Activated CD8-positive, alpha-beta memory T cell treated with anti-CD3 and anti-CD28 coated beads for 48 hours (primary cell): ENCODE data around the gene LDLRAD3.

ENCODE experiments used
- DNase-seq, 3 experiments: peaks; one replicate each; pipeline ENCODE4 v3.0.0-alpha.2; 2020; ENCODE audit warnings: low read depth in 2 of 3, low spot score in 2 of 3

The LDLRAD3 gene

DNA sequence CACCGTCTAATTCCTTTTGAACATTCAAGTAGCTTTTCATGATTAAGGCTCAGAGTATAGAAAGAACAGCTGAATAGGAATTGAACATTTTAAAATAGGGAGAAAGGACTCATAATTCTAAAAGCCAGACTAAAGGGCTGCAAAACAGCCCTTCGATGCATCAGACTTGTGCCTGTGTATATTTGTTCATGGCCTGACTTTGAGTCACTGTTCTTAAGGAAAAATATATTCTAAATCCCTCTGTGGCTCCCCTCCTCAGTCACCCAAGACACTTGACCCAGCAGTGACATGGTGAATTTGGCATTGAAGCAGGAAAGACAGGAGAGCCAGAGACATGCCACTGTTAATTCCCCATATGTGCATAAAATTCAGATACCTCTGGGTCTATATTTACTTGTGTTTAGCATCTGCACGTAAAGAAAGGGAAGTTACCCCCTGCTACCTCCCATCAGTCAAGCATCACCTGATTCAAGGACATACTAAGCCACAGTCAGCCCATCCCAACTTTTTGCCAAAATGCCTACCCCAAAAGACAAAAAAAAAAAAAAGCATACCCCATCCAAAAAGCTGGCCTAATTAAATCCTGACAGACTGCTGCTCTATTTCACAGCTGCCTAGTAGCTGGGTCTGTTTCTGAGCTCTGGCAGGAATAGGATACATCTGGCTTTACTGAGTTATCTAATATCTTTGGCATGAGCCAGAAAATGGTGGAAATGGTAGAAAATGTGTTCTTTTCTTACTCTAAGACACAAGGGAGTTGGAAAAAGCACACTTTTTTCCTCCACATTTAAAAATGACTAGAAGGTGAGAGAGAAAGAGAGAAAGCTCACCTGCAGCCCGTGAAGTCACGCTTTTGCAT, 251.9 kb downstream of the LDLRAD3 start:
- no peak for DNase-seq

GRCh38 chr11:36196411-36196998, 252.6 kb downstream of the LDLRAD3 start:
- DNase-seq = no peak

GRCh38 chr11:36201411-36201810, 257.5 kb downstream of the LDLRAD3 start:
- no peak for DNase-seq

GRCh38 chr11:36205536-36205935, 261.7 kb downstream of the LDLRAD3 start:
- no peak for DNase-seq

- no peak for DNase-seq
Measured at GRCh38 chr11:36210529-36210928, 266.7 kb downstream of the LDLRAD3 start.

DNA sequence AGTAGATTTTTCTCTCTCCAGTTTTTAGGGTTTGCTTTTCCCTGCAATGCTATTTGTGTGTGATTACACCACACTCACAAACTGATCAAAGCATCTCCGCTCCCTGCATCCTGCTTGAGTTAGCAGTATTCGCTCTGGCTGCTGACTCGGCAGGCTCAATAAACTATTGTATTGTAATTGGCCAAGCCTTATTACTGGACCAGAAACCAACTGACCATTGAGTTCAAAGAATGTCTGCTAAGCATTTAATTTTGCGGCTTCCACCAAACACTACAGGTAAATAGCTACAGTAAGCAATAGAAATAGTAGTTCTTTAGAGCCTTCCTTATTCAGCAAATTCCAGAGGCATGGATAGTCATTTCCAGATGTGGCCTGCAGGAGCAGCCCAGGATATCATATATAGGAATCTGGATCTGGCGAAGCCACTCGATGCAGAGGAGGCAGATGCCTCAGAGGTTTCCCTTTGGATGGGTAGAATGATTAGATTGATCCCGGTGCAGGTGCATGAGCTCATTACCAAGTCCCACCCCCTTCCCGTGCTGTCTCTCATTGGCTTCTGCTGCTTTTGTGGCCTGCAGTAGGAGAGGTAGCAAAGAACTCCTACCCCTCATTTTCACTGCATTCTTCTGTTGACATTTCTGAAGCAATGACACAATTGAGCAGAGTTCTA, 268.0 kb downstream of the LDLRAD3 start:
- DNase-seq = no peak

DNA sequence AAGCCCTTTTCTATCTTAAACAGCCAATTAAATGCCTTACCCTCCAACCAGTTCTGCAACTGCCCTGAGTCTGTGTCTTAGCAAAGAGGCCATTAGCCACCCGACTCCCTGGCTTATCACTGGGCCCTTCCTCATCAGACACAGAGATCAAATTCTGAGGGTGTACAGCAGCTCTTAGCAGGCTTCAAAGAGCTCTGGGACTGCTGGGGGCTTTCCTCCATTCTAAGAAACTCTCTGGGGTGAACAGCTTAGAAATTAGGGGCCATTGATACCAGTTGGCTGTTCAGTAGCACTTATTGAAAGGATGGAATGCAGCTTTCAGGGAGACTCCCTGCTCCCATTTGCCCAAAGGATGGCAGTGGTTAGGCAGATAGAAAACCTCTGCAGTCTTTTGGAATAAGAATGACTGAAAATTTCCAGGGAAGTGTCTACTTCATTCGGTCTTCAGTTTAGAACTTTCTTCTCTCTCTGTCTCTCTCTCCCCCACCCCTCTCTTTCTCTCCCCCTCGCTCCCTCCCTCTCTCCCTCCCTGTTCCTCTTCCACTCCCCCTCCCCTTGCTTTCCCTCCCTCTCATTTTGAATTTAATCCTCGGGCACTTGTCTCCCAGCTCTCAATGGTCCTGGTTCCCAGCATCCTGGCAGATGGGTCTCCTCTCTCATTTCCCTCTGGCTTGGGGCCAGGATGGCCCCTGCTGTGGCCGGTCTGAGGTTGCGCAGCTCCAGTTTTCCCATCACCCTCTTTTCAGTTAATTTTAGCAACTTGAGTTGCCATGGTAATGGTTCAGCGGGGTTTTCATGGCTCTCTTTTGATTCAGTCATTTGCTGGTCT, 268.9 kb downstream of the LDLRAD3 start:
- DNase-seq = no peak

- no peak for DNase-seq
Measured at GRCh38 chr11:36213393-36213840, 269.6 kb downstream of the LDLRAD3 start.

- DNase-seq = no peak
Measured at GRCh38 chr11:36214480-36214879, 270.6 kb downstream of the LDLRAD3 start.

DNA sequence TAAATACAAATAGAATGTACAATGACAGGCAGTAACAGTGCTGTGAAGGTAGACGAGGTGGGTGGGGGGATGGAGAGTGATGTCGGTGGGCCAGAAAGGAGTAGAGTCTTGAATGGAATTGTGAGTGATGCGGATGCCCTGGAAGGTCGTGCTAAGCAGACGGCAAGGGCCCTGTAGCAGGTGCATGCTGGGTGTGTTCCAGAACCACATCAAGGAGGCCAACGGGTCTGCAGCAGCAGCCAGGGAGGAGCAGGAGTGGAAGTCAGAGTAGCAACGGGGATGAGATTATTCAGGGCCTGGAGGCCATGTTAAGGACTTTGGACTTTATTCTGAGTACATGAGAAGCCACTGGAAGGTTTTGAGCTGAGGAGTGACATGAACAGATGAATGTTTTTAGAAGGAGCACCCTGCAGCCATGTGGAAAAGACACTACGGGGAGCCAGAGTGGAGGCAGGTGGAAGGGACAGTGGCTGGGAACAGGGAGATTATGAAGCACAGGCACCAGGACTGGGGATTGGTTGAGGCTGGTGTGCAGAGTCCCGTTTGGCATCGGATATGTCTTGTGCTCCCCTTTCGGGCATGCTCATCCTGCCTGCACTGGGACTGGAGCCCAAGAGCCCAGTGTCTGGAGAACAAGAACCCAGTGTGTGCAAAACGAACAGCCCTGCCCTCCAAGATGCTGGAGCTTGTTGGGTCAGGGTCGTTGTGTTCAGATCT, 271.3 kb downstream of the LDLRAD3 start:
- DNase-seq = no peak

GRCh38 chr11:36215693-36216060, 271.8 kb downstream of the LDLRAD3 start:
- no peak for DNase-seq

DNA sequence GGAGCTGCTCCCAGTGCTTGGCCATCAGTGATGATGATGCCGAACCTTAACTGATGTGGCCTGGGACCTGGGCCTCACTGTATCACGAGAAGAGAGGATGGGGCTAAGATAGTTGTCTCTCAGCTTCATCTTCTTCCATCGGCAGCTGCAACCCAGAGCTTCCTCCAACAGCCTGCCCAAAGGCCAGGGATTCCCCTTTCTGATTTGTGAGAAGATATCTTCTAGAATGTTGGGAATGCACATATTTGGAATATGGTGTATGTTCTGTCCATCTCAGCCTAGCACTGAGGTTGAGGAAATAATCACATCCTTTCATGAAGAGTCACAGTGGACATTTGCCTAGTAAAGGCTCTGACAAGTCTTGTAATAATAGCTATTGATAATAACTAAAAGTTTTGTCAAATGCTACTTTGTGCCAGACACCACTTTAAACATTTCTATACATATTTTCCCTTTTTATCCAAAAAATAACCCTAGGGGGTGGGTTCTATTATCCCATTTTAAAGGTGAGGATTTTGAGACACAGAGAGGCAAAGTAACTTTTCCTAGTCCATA, 272.3 kb downstream of the LDLRAD3 start:
- DNase-seq = no peak

GRCh38 chr11:36218283-36218921, 274.5 kb downstream of the LDLRAD3 start:
- DNase-seq = no peak

DNA sequence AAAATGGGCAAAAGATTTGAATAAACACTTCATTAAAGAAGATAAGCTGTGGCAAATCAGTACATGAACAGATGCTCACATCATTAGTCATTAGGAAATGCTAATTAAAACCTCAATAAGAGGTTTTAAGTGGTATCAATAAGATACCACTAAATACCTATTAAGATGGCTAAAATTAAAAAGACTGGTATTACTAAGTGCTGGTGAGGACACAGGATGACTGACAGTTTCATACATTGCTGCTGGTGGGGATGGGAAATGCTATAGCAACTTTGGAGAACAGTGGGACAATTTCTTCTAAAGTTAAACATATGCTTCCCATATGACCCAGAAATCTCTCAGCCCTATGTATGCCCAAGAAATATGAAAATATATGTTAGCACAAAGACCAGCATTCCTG, 276.1 kb downstream of the LDLRAD3 start:
- DNase-seq = no peak

GRCh38 chr11:36222831-36223635, 279.2 kb downstream of the LDLRAD3 start:
- no peak for DNase-seq

GRCh38 chr11:36224209-36224882, 280.5 kb downstream of the LDLRAD3 start:
- DNase-seq = no peak

- DNase-seq = no peak
Measured at GRCh38 chr11:36227044-36227443, 283.2 kb downstream of the LDLRAD3 start.

GRCh38 chr11:36228689-36229088, 284.8 kb downstream of the LDLRAD3 start:
- no peak for DNase-seq
